ENCODE results near the gene FBXW7.

Gene FBXW7

DNA sequence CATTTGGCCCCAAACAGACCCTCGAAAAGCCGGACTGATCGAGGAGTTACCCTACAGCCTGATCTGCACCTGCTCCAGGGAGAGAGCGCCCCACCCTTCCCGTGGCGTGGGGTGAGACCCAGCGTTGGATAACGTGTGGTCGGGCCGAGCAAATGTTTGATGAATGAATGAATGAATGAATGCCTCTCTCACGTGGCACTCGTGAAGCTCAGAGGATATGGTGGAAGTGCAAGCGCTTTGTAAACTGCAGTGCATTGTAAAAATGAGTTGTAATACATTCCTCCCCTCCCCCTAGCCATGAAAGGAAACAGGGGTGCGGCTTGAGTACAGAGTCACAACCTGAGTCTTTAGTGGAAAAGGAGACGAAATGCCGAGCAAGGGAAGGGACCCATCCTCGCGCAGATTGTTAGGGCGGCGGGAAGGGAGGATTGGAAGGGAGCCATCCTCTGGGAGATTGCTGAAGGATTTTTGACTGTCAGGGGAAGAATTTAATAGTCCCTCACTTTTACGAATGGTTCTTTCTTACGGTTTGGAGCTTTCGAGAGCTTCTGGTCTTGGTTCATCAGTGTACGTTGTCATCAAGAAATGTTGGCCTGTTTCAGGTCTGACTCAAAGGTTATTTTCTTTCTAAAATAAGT, 772 bp upstream of the FBXW7 start:
- TF ChIP-seq, protein P1, sequence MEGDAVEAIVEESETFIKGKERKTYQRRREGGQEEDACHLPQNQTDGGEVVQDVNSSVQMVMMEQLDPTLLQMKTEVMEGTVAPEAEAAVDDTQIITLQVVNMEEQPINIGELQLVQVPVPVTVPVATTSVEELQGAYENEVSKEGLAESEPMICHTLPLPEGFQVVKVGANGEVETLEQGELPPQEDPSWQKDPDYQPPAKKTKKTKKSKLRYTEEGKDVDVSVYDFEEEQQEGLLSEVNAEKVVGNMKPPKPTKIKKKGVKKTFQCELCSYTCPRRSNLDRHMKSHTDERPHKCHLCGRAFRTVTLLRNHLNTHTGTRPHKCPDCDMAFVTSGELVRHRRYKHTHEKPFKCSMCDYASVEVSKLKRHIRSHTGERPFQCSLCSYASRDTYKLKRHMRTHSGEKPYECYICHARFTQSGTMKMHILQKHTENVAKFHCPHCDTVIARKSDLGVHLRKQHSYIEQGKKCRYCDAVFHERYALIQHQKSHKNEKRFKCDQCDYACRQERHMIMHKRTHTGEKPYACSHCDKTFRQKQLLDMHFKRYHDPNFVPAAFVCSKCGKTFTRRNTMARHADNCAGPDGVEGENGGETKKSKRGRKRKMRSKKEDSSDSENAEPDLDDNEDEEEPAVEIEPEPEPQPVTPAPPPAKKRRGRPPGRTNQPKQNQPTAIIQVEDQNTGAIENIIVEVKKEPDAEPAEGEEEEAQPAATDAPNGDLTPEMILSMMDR (IDR thresholded peaks at IDR 0.05; ENCODE audit: low read depth, low read length), result no peak
- peak; percentile 47 to 61 for DNase-seq (ENCODE audit: low read depth in 2 of 2)
- peak overlapping the region; percentile 96 to 98 for H3K4me3 ChIP-seq (replicated peaks in 1 of 2; ENCODE audit: low read depth in 2 of 2, low read length in 2 of 2)

DNA sequence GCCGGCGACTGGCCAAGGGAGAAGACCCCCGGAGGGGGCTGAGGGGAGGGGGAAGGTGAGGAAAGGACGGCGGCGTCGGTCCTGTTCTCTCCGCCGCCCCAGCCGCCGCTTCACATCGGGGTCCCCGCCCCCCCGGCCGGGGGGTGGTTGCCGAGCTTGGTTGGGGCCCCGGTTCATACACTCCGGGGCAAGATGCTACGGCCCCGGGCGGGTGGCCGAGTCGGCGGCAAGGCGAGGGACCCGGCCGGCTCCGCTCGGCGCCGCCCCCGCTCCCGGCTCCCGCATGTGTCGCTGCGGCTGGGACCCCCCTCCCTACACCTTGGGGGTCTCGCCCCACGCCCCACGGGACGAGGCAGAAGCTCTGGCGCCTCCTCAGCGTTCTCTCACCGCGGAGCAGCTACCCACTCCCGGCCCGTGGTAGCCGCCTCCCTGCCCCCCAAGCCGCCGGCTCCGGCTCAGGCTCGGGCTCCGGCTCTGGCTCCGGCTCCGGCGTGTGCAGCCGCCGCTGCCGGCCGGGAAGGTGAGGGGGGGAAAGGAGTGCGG, 461 bp downstream of the FBXW7 start:
- peak overlapping the region; percentile 96 to 98 for H3K4me3 ChIP-seq (replicated peaks in 1 of 2; ENCODE audit: low read depth in 2 of 2, low read length in 2 of 2)
- no peak for DNase-seq (ENCODE audit: low read depth in 2 of 2)
- TF ChIP-seq, protein P1 (IDR thresholded peaks at IDR 0.05; ENCODE audit: low read depth, low read length), result no peak

DNA sequence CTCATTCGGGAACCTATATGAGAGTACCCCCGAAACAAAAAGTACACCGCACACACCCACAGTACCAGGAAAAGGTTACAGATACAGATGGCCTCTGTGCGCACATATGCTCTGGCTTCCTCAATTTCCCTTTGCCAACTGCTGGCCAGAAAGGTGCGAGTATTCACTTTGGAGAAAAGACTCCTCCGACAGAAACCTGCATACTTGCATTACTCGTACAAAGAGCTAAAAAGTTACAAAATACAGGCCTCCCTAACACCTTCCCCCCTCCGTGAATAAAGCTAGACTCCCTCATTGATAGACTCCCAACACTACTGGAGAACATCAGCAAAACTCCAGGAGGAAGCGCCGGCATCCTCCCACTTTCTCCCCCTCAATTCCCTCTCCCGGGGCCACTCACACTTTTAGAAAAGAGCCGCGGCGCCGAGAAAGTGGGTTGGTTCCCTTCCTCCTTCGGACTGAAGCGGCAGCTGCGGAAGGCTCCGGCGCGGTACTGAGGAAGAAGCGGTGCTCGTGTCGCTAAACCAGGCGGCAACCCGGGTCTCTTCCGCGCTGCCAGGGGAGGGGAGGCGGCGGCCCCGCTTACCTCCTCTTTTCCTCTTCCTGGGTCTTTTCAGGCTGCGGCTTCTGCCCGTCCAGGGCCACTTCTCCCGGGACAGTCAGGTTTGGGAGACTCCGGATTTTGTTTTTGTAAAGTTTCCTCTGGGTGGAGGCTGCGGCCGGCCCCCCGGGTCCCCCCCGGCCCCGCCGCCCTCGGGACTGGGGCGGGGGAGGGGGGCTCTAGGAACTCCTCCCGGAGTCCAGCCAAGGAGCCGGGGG, 1.1 kb downstream of the FBXW7 start:
- TF ChIP-seq, protein P1 (IDR thresholded peaks at IDR 0.05; ENCODE audit: low read depth, low read length), result no peak
- DNase-seq (ENCODE audit: low read depth in 2 of 2), result peak; percentile 15 to 31
- peak overlapping the region; percentile 96 to 98 for H3K4me3 ChIP-seq (replicated peaks in 1 of 2; ENCODE audit: low read depth in 2 of 2, low read length in 2 of 2)

DNA sequence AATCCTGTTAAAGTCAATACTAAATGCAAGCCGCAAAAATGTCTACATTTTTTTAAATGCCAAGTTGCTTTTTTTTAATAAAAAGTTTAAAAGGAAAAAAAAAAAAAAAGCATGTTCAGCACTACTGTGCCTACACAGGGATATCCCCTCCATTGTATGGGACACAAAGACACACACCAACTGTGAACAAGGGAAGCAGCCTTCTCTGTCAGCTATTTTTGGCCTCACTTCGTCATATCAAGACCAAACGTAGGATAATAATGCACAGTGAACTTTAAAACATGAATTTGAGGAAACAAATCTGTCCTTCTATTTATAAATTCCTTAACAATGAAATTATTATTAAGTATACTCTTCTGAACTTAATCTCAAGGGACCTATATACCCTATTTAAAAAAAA, 4.4 kb downstream of the FBXW7 start:
- no peak for DNase-seq (ENCODE audit: low read depth in 2 of 2)
- no peak overlapping the region for H3K4me3 ChIP-seq (replicated peaks in 1 of 2; ENCODE audit: low read depth in 2 of 2, low read length in 2 of 2)
- TF ChIP-seq, protein P1 (IDR thresholded peaks at IDR 0.05; ENCODE audit: low read depth, low read length), result no peak

DNA sequence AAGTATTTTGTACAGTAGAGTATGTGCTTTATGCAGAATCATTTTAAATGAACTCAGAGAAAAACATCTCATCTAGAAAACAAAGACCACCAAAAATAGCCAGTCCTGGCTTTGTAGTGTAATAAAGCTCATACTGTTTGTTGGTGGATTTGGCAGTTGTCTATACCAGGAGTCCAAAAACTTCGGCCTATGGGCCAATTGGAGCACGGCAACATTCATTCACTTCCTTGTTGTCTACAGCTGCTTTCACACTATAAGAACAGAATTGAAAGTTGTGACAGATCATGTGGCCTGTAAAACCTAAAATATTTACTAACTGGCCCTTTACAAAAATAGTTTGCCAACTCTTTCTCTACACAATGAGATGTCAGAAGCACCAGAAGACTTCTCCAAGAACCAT, 5.3 kb downstream of the FBXW7 start:
- DNase-seq (ENCODE audit: low read depth in 2 of 2), result no peak
- TF ChIP-seq, protein P1 (IDR thresholded peaks at IDR 0.05; ENCODE audit: low read depth, low read length), result no peak

DNA sequence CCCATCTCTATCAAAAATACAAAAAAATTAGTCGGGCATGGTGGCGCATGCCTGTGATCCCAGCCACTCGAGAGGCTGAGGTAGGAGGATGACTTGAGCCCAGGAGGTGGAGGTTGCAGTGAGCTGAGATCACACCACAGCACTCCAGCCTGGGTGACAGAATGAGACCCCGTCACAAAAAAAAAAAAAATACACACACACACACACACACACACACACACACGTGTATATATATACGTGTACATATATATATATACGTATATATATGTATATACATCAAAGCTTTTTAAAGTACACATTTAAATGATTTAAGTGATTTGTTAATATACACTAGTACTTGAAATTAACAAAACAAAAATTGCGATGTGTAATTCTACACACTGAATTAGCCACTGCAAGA, 6.0 kb downstream of the FBXW7 start:
- H3K4me3 ChIP-seq (replicated peaks in 1 of 2; ENCODE audit: low read depth in 2 of 2, low read length in 2 of 2), result no peak overlapping the region
- TF ChIP-seq, protein P1 (IDR thresholded peaks at IDR 0.05; ENCODE audit: low read depth, low read length), result no peak
- DNase-seq (ENCODE audit: low read depth in 2 of 2), result no peak

More for the DNA sequence above, 5.3 kb downstream of the FBXW7 start:
- no peak overlapping the region for H3K4me3 ChIP-seq (replicated peaks in 1 of 2; ENCODE audit: low read depth in 2 of 2, low read length in 2 of 2)

All from cardiac fibroblast (primary cell).